Measurements from ENCODE around the gene CADM2. TPM values are rescaled to one million over a fixed set of nuclear protein-coding genes. Genes with fewer than 3 reads are reported as not detected.

The CADM2 gene
- total RNA-seq, 1 donor from 2014 or later: 4.3 TPM

GRCh38 chr3:85476891-85477495 is 518.2 kb downstream of the CADM2 start:
- Histone ChIP-seq H3K36me3 (no peaks in the 10 kb centered on the region), H3K4me3 (no peak overlapping the region), H3K9me3 (replicated peaks) (no peaks in the 10 kb centered on the region), H3K4me1 (no peaks in the 10 kb centered on the region), H3K27me3 (ENCODE audit: low read depth) (no peaks in the 10 kb centered on the region), H3K27ac (replicated peaks) (no peak overlapping the region)
- no peak for TF ChIP-seq CTCF (IDR thresholded peaks at IDR 0.05; ENCODE audit: borderline replicate concordance)
- intact Hi-C loops (cut with micrococcal nuclease): no loop called here
- DNase-seq: no peak

GRCh38 chr3:85481411-85482212 is 522.8 kb downstream of the CADM2 start:
- intact Hi-C loops (cut with micrococcal nuclease): no loop called here
- TF ChIP-seq CTCF (IDR thresholded peaks at IDR 0.05; ENCODE audit: borderline replicate concordance): no peak
- no peaks in the 10 kb centered on the region for H3K4me1 ChIP-seq
- no peak overlapping the region for H3K4me3 ChIP-seq
- DNase-seq: no peak
- no peaks in the 10 kb centered on the region for H3K36me3 ChIP-seq
- H3K27ac ChIP-seq (replicated peaks): no peak overlapping the region
- H3K27me3 ChIP-seq (ENCODE audit: low read depth): no peaks in the 10 kb centered on the region
- no peaks in the 10 kb centered on the region for H3K9me3 ChIP-seq (replicated peaks)

GRCh38 chr3:85482213-85482490 is 523.4 kb downstream of the CADM2 start:
- Histone ChIP-seq H3K4me3 (no peak overlapping the region), H3K9me3 (replicated peaks) (no peaks in the 10 kb centered on the region), H3K27me3 (ENCODE audit: low read depth) (no peaks in the 10 kb centered on the region), H3K4me1 (no peaks in the 10 kb centered on the region), H3K36me3 (no peaks in the 10 kb centered on the region), H3K27ac (replicated peaks) (no peak overlapping the region)
- intact Hi-C loops (cut with micrococcal nuclease): no loop called here
- DNase-seq: no peak
- TF ChIP-seq CTCF (IDR thresholded peaks at IDR 0.05; ENCODE audit: borderline replicate concordance): no peak

- Histone ChIP-seq H3K27ac (replicated peaks) (no peak overlapping the region), H3K36me3 (no peaks in the 10 kb centered on the region), H3K4me1 (no peaks in the 10 kb centered on the region), H3K9me3 (replicated peaks) (no peaks in the 10 kb centered on the region), H3K27me3 (ENCODE audit: low read depth) (no peaks in the 10 kb centered on the region), H3K4me3 (no peak overlapping the region)
- no peak for DNase-seq
- no peak for TF ChIP-seq CTCF (IDR thresholded peaks at IDR 0.05; ENCODE audit: borderline replicate concordance)
- intact Hi-C loops (cut with micrococcal nuclease): no loop called here
Observed at GRCh38 chr3:85483986-85484385, 525.2 kb downstream of the CADM2 start.

GRCh38 chr3:85487375-85487774 is 528.6 kb downstream of the CADM2 start:
- H3K36me3 ChIP-seq: no peaks in the 10 kb centered on the region
- no peaks in the 10 kb centered on the region for H3K27me3 ChIP-seq (ENCODE audit: low read depth)
- no peak overlapping the region for H3K4me3 ChIP-seq
- intact Hi-C loops (cut with micrococcal nuclease): no loop called here
- TF ChIP-seq CTCF (IDR thresholded peaks at IDR 0.05; ENCODE audit: borderline replicate concordance): no peak
- no peaks in the 10 kb centered on the region for H3K9me3 ChIP-seq (replicated peaks)
- no peaks in the 10 kb centered on the region for H3K4me1 ChIP-seq
- no peak for DNase-seq
- H3K27ac ChIP-seq (replicated peaks): no peak overlapping the region
